SK-N-SH treated with all-trans-retinoic acid at 6 μM for 48 hours (cell line): Measurements from ENCODE around the gene GAREM2.
A peak's percentile ranks its signal among the peaks of the same experiment; 100 is the strongest.

Source experiments
- ATAC-seq: fragments of 200-7000 bp; cut with Tn5 transposase; 3 replicates; pipeline ENCODE4 v1.9.1; 2020; ENCODE audit warnings: mild to moderate bottlenecking, moderate library complexity
- ARNTL ChIP-seq: fragments of 450-650 bp; formaldehyde crosslinking; IDR thresholded peaks from 2 replicates; pipeline ENCODE4 v1.5.0; 2020; ENCODE audit warnings: low read depth, mild to moderate bottlenecking, moderate library complexity, borderline replicate concordance
- BACH2 ChIP-seq: fragments of 250-450 bp; sonication (Bioruptor Pico); IDR thresholded peaks from 2 replicates; pipeline ENCODE4 v1.9.0; 2021; ENCODE audit warnings: mild to moderate bottlenecking, borderline replicate concordance
- CSDC2 ChIP-seq: fragments of 250-450 bp; sonication (Bioruptor Pico); IDR thresholded peaks from 2 replicates; pipeline ENCODE4 v1.5.0; 2020; ENCODE audit warnings: mild to moderate bottlenecking, moderate library complexity
- CSRNP3 ChIP-seq: fragments of 250-450 bp; sonication (Bioruptor Pico); IDR thresholded peaks from 2 replicates; pipeline ENCODE4 v1.5.1; 2021; ENCODE audit warnings: mild to moderate bottlenecking, moderate library complexity
- ESRRG ChIP-seq: fragments of 250-450 bp; sonication (Bioruptor Pico); IDR thresholded peaks from 2 replicates; pipeline ENCODE4 v1.6.1; 2021; ENCODE audit warnings: mild to moderate bottlenecking
- GLIS3 ChIP-seq: fragments of 250-450 bp; sonication (Bioruptor Pico); IDR thresholded peaks from 2 replicates; pipeline ENCODE4 v1.5.0; 2020; ENCODE audit warnings: mild to moderate bottlenecking, moderate library complexity
- ISL1 ChIP-seq: fragments of 250-450 bp; sonication (Bioruptor Pico); IDR thresholded peaks from 2 replicates; pipeline ENCODE4 v2.1.2; 2022; ENCODE audit warnings: mild to moderate bottlenecking, moderate library complexity
- OSR1 ChIP-seq: fragments of 250-450 bp; sonication (Bioruptor Pico); IDR thresholded peaks from 2 replicates; pipeline ENCODE4 v1.8.0; 2022; ENCODE audit warnings: moderate library complexity, mild to moderate bottlenecking, inconsistent platforms
- PATZ1 ChIP-seq: fragments of 250-450 bp; sonication (Bioruptor Pico); IDR thresholded peaks from 2 replicates; pipeline ENCODE4 v1.8.0; 2020; ENCODE audit warnings: mild to moderate bottlenecking, moderate library complexity, borderline replicate concordance
- PPARA ChIP-seq: fragments of 250-450 bp; sonication (Bioruptor Pico); IDR thresholded peaks from 2 replicates; pipeline ENCODE4 v1.5.0; 2020; ENCODE audit warnings: mild to moderate bottlenecking, borderline replicate concordance
- RARB ChIP-seq: fragments of 250-450 bp; sonication (Bioruptor Pico); IDR thresholded peaks from 2 replicates; pipeline ENCODE4 v1.8.0; 2021; ENCODE audit warnings: mild to moderate bottlenecking, moderate library complexity
- SNAI2 ChIP-seq: fragments of 250-450 bp; sonication (Bioruptor Pico); IDR thresholded peaks from 2 replicates; pipeline ENCODE4 v1.5.0; 2020; ENCODE audit warnings: mild to moderate bottlenecking, moderate library complexity
- TCF4 ChIP-seq: fragments of 250-450 bp; sonication (Bioruptor Pico); IDR thresholded peaks from 2 replicates; pipeline ENCODE4 v1.8.0; 2021; ENCODE audit warnings: mild to moderate bottlenecking, moderate library complexity, borderline replicate concordance
- TOX ChIP-seq: fragments of 250-450 bp; sonication (Bioruptor Pico); IDR thresholded peaks from 2 replicates; pipeline ENCODE4 v1.8.0; 2021; ENCODE audit warnings: mild to moderate bottlenecking, moderate library complexity, borderline replicate concordance
- ZFP3 ChIP-seq: fragments of 250-450 bp; sonication (Bioruptor Pico); IDR thresholded peaks from 2 replicates; pipeline ENCODE4 v1.5.0; 2020; ENCODE audit warnings: mild to moderate bottlenecking, moderate library complexity
- ZFP30 ChIP-seq: fragments of 450-650 bp; formaldehyde crosslinking; IDR thresholded peaks from 2 replicates; pipeline ENCODE4 v1.5.0; 2022; ENCODE audit warnings: mild to moderate bottlenecking, moderate library complexity
- ZNF565 ChIP-seq: fragments of 450-650 bp; formaldehyde crosslinking; conservative IDR thresholded peaks from 2 replicates; pipeline ENCODE4 v1.5.0; 2020; ENCODE audit warnings: low read depth, mild to moderate bottlenecking, moderate library complexity
- ZNF70 ChIP-seq: fragments of 450-650 bp; formaldehyde crosslinking; IDR thresholded peaks from 2 replicates; pipeline ENCODE4 v1.5.0; 2020; ENCODE audit warnings: mild to moderate bottlenecking, moderate library complexity
- ZNF8 ChIP-seq: fragments of 450-650 bp; formaldehyde crosslinking; IDR thresholded peaks from 2 replicates; pipeline ENCODE4 v1.5.0; 2020; ENCODE audit warnings: mild to moderate bottlenecking, moderate library complexity

The GAREM2 gene

GRCh38 chr2:26172189-26172870 is 558 bp upstream of the GAREM2 start:
- no peak for ATAC-seq
- TF ChIP-seq ZNF70 (CRISPR knock-in tag) (0 out of 2 replicates have a peak, but pooled peaks have one; percentile 6), ZFP3 (CRISPR knock-in tag) (no peak)

- TF ChIP-seq ARNTL (CRISPR knock-in tag) (no peak), TOX (CRISPR knock-in tag) (no peak), SNAI2 (no peak)
- ATAC-seq: no peak
Measured at GRCh38 chr2:26173776-26174482, 1.0 kb downstream of the GAREM2 start.

- TF ChIP-seq SNAI2: no peak
- TF ChIP-seq OSR1 (CRISPR knock-in tag): no peak
- TF ChIP-seq PATZ1 (CRISPR knock-in tag): no peak
- no peak for TF ChIP-seq CSDC2 (CRISPR knock-in tag)
- TF ChIP-seq ESRRG (CRISPR knock-in tag): no peak
- TF ChIP-seq ISL1: no peak
- no peak for TF ChIP-seq ZFP30 (CRISPR knock-in tag)
- TF ChIP-seq TCF4 (CRISPR knock-in tag): no peak
- ATAC-seq: no peak
Measured at GRCh38 chr2:26174691-26175465, 2.0 kb downstream of the GAREM2 start.

- no peak for TF ChIP-seq TCF4 (CRISPR knock-in tag)
- TF ChIP-seq OSR1 (CRISPR knock-in tag): no peak
- TF ChIP-seq ARNTL (CRISPR knock-in tag): no peak
- no peak for TF ChIP-seq RARB (CRISPR knock-in tag)
- no peak for TF ChIP-seq GLIS3
- TF ChIP-seq TOX (CRISPR knock-in tag): no peak
- TF ChIP-seq CSRNP3: no peak
- no peak for TF ChIP-seq ZFP30 (CRISPR knock-in tag)
- TF ChIP-seq ESRRG (CRISPR knock-in tag): no peak
- TF ChIP-seq CSDC2 (CRISPR knock-in tag): no peak
- TF ChIP-seq PATZ1 (CRISPR knock-in tag): no peak
- TF ChIP-seq ZNF565 (CRISPR knock-in tag): no peak
- TF ChIP-seq BACH2 (CRISPR knock-in tag): no peak
- no peak for TF ChIP-seq PPARA
- no peak for TF ChIP-seq ZNF8 (CRISPR knock-in tag)
- no peak for TF ChIP-seq ISL1
- ATAC-seq: no peak
Measured at GRCh38 chr2:26175466-26176278, 2.8 kb downstream of the GAREM2 start.
